Measurements from ENCODE around the gene ANO5.

Gene ANO5

GRCh38 chr11:22192642-22193347 lies at the start of gene ANO5:
ANO5 (plus strand) TSS chr11:22193085; CDS start chr11:22193493, 408 bp downstream.
- DNase-seq (ENCODE audit: low read depth, low spot score) = no peak

GRCh38 chr11:22151649-22152197 lies 41.2 kb upstream of the ANO5 start:
- no peak for DNase-seq (ENCODE audit: low read depth, low spot score)

GRCh38 chr11:22157531-22157930 lies 35.4 kb upstream of the ANO5 start:
- no peak for DNase-seq (ENCODE audit: low read depth, low spot score)

- DNase-seq (ENCODE audit: low read depth, low spot score) = no peak
Observed at GRCh38 chr11:22161489-22161888, 31.4 kb upstream of the ANO5 start.

GRCh38 chr11:22162756-22163155 lies 30.1 kb upstream of the ANO5 start:
- DNase-seq (ENCODE audit: low read depth, low spot score) = no peak

- no peak for DNase-seq (ENCODE audit: low read depth, low spot score)
Observed at GRCh38 chr11:22163394-22163797, 29.5 kb upstream of the ANO5 start.

GRCh38 chr11:22165087-22165486 lies 27.8 kb upstream of the ANO5 start:
- DNase-seq (ENCODE audit: low read depth, low spot score) = no peak

GRCh38 chr11:22165759-22166513 lies 26.9 kb upstream of the ANO5 start:
- no peak for DNase-seq (ENCODE audit: low read depth, low spot score)

GRCh38 chr11:22169833-22170232 lies 23.1 kb upstream of the ANO5 start:
- no peak for DNase-seq (ENCODE audit: low read depth, low spot score)

- no peak for DNase-seq (ENCODE audit: low read depth, low spot score)
Observed at GRCh38 chr11:22173532-22173931, 19.4 kb upstream of the ANO5 start.

GRCh38 chr11:22177186-22177585 lies 15.7 kb upstream of the ANO5 start:
- no peak for DNase-seq (ENCODE audit: low read depth, low spot score)

- DNase-seq (ENCODE audit: low read depth, low spot score) = no peak
Observed at GRCh38 chr11:22179626-22180025, 13.3 kb upstream of the ANO5 start.

- no peak for DNase-seq (ENCODE audit: low read depth, low spot score)
Observed at GRCh38 chr11:22180131-22180530, 12.8 kb upstream of the ANO5 start.

- no peak for DNase-seq (ENCODE audit: low read depth, low spot score)
Observed at GRCh38 chr11:22189660-22190059, 3.2 kb upstream of the ANO5 start.

GRCh38 chr11:22190827-22191463 lies 1.9 kb upstream of the ANO5 start:
- DNase-seq (ENCODE audit: low read depth, low spot score) = no peak

GRCh38 chr11:22192289-22192641 lies 620 bp upstream of the ANO5 start:
- DNase-seq (ENCODE audit: low read depth, low spot score) = no peak

GRCh38 chr11:22193348-22194051 lies 615 bp downstream of the ANO5 start:
- DNase-seq (ENCODE audit: low read depth, low spot score) = no peak

GRCh38 chr11:22194306-22194705 lies 1.4 kb downstream of the ANO5 start:
- no peak for DNase-seq (ENCODE audit: low read depth, low spot score)

GRCh38 chr11:22194907-22195306 lies 2.0 kb downstream of the ANO5 start:
- DNase-seq (ENCODE audit: low read depth, low spot score) = no peak

- no peak for DNase-seq (ENCODE audit: low read depth, low spot score)
Observed at GRCh38 chr11:22197139-22198005, 4.5 kb downstream of the ANO5 start.

- no peak for DNase-seq (ENCODE audit: low read depth, low spot score)
Observed at GRCh38 chr11:22199243-22199642, 6.4 kb downstream of the ANO5 start.

Data from activated CD4-positive, CD25-positive, alpha-beta regulatory T cell treated with anti-CD3 and anti-CD28 coated beads, Interleukin-2, amount 50 U/mL, for 16 hours (primary cell).